Posterior vena cava (tissue), 2 donors: ENCODE measurements around the gene WDR89. TPM values are rescaled to one million over a fixed set of nuclear protein-coding genes. Genes with fewer than 3 reads are reported as not detected.

Source experiments
- total RNA-seq, 2 donors: library from RNA; stranded (reverse); fragmentation: NEBNext Ultra II Directional; extraction: Animal tissue kit (Norgen Biotek cat#: 25700); gene quantifications; one replicate each; pipeline ENCODE4 v1.2.1, GENCODE V29; 2021
- donor health status: DM: yes; HTN: yes; CAD: no.
- donor health status: DM: yes; HTN: yes; CAD: no.

Gene WDR89
- total RNA-seq, 2 donors from 2014 or later = 8.7 to 10.5 TPM

Other genes with a start within 250 kb of the WDR89 start
- gene PPP2R5E, start 98.5 kb downstream of the WDR89 start, total RNA-seq = 10 to 100 TPM; 34.4 to 44.5 TPM
- gene SGPP1, start 86.2 kb upstream of the WDR89 start, total RNA-seq = 10 to 100 TPM; 16.4 to 17.7 TPM
- gene SYNE2, start 211.1 kb upstream of the WDR89 start, total RNA-seq = 10 to 100 TPM; 63.4 to 83.9 TPM